Measurements from ENCODE around the gene GLA.

Gene GLA

DNA sequence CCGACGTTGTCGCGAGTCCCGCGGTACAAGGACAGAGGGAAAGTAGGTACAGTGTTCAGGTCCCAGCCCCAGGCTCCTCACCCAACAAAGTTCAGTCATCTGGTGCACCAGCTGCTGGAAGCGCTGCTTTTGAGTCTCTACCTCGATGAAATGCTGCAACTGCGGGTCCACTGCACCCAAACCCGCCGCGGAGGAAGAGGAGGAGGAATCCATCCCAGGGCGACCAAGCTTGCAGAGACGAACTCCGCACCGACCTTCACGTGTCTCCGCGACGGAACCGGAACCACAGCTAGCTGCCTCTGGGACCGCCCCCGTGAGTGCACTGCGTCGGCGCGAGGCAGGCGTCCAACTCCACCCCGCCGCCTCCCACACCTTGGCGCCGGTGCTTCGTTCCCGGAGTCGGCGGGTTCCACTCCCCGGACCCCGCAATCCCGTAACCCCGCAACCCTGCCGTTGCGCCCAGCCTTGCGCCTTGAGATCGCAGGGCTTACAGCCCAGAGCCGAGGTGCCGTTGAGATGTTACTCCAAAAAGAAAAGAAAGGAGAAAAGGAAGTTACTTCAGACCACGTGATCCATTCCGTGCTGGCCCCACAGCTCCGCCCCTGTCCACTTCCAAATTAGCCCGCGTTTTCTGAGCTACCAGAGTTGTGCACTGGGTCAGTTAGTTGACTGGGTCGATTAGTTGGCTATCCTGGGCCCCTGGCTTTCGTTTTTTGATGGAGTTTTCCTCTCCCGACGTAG, 59.1 kb downstream of the GLA start, which contains the start of gene TIMM8A:
Gene TIMM8A, minus strand, starts transcription at position 291 of the 741 bp plus-strand sequence. Its CDS starts 78 bp downstream, at position 213.
- TF ChIP-seq, protein P1, sequence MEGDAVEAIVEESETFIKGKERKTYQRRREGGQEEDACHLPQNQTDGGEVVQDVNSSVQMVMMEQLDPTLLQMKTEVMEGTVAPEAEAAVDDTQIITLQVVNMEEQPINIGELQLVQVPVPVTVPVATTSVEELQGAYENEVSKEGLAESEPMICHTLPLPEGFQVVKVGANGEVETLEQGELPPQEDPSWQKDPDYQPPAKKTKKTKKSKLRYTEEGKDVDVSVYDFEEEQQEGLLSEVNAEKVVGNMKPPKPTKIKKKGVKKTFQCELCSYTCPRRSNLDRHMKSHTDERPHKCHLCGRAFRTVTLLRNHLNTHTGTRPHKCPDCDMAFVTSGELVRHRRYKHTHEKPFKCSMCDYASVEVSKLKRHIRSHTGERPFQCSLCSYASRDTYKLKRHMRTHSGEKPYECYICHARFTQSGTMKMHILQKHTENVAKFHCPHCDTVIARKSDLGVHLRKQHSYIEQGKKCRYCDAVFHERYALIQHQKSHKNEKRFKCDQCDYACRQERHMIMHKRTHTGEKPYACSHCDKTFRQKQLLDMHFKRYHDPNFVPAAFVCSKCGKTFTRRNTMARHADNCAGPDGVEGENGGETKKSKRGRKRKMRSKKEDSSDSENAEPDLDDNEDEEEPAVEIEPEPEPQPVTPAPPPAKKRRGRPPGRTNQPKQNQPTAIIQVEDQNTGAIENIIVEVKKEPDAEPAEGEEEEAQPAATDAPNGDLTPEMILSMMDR (IDR thresholded peaks at IDR 0.05; ENCODE audit: low read depth, low read length, missing control alignments) = no peak
- peak; percentile 34 for DNase-seq (ENCODE audit: low read depth)
- peak within 1 kb of the TSS; percentile 80 for H3K4me3 ChIP-seq (ENCODE audit: low read depth, low read length)

DNA sequence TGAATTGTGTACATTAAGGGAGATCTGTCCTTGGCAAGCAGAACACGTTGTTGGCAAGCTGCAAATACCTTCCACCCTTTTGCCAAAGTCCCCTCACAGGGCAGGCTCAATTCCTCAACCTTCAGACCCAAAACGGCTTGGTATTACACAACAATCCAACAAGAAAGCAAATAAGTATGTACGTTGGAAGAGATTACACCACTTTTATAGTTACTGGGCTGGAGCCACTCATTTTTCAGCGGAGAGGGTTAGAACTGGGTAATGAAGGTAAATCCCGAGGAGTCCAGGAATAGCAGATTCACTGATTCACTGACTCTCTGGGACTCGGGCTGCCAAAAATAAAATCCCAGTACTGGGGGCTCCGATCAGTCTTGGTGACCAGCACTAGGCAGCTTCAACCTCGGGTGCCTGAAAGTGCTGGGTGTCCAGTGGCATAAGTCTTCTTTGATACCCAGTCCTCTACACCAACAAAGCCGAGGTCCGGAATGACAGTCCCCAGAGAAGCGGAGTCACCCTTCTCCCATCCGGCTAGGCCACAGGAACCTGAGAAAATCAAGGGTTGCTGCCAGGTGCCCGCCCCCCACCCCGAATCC, 59.8 kb downstream of the GLA start:
- peak overlapping the region; percentile 80 for H3K4me3 ChIP-seq (ENCODE audit: low read depth, low read length)
- TF ChIP-seq, protein P1 (IDR thresholded peaks at IDR 0.05; ENCODE audit: low read depth, low read length, missing control alignments) = no peak
- no peak for DNase-seq (ENCODE audit: low read depth)
